GM18517 (cell line): Measurements from ENCODE around the gene MRPL43.

Experiments
- ATAC-seq: cut with Tn5 transposase; IDR thresholded peaks from one replicate; pipeline ENCODE4 v1.9.1; 2021; ENCODE audit warnings: mild to moderate bottlenecking, moderate library complexity; ENCODE audit not compliant: unreplicated experiment

Gene MRPL43

DNA sequence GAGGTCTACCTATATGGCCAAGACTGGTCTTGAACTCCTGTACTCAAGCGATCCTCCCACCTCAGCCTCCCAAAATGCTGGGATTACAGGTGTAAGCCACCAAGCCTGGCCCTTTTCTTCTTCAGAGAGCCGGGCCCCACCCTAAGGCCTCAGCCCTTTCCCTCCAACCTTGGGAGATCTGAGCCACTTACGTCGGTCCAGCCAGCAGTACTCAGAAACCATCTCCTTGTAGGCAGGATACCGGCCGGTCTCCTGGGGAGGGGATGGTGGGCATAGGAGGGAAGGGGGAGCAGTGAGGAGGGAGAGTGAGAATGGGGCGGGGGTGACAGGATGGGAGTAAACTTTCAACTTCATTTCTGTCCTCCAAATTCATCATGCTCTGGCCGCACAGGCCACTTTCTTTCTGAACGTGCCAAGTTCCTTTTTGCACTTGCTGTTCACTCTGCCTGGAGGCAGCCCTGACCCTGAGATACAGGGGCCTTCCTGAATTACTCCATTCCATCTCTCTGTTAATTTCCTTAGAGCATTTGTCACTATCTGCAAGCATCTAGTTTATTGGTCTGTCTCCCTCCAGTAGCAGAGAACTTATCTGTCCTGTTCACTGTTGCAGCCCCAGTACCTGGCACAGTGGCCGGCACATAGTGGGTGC is 33.3 kb upstream of the MRPL43 start:
- ATAC-seq: no peak

DNA sequence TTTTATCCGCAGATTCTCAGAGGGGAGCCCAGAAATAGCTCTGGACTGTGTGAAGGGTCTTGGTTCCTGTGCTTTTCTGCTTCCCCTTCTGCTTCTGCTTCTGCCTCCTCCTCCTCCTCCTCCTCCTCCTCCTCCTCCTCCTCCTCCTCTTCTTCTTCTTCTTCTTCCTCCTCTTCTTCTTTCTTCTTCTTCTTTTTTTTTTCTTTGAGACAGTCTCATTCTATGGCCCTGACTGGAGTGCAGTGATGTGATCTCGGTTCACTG is 32.1 kb upstream of the MRPL43 start:
- ATAC-seq: no peak

DNA sequence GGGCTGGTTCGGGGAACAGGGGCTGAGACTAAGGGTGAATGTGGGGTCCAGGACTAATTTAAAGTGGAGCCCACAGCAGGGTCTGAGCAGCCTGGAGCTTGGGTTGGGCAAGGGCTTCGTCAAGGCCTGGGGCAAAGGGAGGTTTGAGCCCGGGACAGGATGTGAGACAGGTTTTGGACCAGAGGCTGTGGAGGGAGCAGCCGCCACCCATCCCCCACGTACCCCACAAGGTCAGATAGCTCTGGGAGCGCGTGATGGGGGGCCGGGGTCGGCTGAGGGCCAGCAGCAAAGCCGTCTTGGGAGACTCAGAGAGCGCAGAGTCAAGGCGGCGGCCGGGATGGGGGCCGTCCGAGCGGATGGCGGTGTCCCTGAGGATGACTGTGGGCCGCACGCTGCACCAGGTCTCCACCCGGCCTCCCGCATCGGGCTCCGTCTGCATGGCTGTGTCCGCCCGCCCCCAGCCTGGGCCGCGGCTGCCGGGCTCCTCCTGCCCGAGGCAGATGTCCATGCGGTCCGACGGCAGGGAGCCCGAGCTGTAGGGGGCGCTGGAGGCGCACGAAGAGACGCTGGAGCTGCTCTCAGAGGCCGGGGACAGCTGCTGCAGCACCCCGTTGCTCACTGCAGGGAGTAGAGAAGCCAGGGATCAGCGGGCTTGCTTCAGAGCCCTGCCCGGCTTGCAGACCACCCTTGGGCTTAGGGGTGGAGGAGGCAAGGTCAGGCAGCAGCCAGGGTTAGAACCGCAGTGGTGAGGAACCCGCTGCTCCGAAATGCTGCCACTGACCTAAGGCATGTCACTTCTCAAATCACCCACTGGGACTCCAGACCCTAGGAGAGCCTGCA is 31.5 kb upstream of the MRPL43 start:
- no peak for ATAC-seq

DNA sequence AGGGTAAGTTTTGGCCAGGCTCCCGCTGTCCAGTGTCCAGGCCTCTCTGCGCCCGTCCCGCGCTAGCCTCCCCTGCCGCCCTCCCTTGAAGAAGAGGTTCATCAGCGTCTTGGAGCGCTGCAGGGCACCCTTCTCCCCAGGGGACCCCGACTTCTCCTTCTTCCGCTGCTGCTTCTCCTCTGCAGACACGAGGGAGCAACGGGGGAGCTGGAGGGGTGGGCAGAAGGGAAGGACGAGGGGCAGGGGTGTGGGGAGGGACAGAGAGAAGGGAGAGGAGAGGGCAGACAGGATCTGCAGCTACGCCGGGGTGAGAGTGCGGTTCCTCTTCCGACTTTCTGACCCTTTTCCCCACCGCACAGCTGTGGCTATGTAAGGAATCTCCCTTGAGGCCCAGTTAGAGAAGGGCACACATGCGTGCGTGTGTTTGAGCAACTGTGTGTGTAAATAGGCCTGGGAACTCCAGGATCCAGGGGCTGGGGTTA is 30.9 kb upstream of the MRPL43 start:
- ATAC-seq: no peak

DNA sequence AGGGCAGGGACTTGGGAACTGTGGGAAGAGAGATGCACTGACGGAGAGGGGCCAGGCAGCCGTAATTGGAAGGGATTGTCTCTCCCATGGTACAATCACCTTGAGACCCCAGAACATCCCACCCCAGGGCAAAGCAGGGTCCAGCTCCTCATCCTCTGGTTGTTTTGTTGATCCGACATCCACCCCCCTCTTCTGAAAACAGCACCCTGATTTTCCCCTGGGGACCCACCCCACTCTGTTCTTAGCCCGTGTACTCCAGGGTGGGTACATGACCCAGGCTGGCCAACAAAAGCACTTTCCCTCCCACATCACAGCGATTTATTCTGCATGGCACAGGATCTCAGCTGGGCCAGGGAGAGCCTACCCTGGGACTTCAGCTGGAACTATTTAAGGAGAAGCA is 29.5 kb upstream of the MRPL43 start:
- ATAC-seq: no peak

DNA sequence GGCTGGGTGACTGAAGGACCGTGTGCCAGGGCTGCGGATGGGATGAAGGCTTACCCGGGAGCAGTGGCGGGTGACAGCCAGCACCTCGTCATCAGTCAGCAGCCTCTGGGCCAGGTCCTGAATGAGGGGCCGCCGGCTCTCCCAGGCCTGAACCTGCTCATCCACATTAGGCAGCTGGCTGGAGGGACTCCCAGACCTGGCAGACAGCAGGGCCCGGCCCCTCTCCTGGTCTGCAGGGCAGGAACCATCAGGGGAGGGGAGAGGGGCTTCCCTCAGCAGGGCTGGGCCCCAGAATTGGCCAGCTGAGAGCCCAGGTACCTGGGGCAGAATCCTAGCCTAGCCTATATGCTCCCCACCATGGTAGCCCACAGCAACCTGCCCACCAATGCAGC is 28.3 kb upstream of the MRPL43 start:
- ATAC-seq: no peak

DNA sequence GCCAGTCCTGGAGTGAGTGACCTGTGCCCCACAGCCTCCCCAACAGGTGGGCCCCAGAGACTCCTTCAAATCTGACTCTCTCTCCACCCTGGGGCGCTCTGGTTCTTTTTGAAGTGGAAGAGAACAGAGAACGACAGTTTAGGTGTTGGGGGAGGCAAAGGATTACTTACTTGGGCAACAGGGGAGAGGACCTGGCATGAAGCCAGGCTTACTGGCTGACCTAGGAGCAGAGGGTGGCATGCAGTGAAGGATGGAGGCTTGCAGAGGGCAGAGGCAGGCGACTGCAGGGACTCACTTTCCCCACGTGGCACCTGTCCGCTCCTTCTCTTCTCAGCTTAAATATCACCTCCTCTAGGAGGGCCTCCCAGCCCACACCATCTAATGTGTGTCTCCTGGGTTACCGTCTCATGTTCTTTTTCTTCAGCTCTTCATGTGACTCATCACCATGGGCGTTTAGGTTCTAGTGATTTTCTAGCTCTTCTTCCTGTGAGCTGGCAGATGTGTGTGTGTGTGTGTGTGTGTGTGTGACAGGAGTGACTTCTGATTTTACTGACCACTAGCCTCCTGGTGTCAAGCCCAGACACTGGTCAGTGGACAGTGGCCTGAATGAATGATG is 27.8 kb upstream of the MRPL43 start:
- no peak for ATAC-seq

DNA sequence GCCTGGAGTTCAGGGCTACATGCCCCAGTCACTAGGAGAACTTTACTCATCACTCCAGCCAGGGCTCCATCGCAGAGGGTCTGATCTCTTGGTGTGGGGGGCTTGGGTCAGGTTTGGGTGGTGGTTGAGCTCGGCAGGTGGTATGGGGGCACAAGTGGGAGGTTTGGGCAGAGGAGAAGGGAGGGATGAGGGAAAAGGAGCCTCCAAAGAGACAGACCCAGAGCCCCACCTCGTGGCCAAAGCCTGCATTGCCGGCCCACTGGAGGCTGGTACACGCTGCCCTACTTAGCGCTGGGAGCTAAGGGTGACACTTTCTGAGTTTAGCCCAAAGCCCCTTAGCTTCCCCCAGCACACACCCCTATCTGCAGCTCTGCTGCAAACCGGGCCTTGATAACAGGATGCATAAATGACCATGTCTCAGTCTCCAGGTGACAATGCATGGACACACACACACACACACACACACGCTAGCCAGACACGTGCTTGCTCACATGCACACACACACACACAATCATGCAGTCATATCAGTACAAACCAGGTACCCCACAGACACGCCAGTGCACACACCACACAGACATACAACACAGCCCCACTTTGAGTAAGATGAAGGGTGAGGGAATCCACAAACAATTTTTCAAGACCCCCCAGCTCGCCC is 27.1 kb upstream of the MRPL43 start:
- no peak for ATAC-seq

DNA sequence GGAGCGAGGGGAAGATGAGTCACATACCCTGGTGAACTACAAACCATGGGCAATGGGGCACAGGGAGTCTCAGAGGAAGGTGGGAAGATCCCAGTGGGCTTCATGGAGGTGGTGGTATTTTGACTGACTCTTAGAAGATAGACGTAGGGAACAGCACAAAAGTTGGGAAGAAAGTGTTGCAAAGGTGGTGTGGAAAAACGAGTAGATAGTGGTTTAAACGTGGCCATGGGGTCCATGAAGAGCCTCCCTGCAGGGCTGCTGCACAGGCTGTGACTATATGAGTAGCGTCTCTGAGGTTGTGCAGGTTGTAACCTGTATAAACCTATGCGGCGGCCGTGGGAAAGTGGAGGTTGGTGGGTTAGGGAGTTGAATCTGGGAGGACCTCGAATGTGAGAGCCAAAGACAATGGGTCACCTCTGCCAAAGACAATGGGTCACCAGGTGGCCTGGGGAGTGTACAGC is 26.1 kb upstream of the MRPL43 start:
- no peak for ATAC-seq

DNA sequence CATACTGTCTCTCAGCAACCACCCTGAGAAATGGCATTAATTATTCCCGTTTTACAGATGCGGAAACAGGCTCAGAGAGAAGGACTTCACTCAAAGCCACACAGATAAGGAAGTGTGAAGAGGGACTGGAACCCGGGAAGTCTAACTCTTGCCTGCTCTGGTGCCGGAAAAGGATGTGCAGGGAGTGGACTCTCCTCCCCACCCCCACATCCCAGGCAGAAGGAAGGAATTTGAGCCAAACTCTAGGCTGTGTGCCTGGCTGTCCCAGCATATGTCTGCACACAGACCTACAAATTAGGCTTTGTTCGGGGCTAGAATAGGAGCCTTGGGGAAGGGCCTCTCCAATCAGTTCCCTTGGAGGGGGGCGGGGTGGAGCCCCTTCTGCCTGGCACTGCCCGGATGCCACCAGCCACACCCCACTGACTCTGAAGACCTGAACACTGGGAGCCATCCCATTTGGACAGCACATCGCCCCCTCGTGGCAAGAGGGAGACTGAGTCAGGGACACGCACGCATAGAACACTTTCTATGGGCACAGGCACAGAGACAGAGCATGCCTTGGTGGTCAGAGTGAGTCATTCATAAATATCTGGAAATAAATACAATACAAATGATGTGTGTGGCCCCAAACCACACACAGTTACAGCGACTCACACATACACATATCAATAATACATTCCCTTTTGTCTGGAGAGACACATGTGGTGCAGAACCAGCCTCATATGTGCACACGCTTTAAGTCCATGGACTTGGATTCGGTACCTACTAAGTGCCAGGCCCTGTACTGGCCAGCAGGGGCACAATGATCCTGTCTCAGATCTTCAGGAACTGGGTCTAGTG is 25.4 kb upstream of the MRPL43 start:
- ATAC-seq: peak; percentile 80

DNA sequence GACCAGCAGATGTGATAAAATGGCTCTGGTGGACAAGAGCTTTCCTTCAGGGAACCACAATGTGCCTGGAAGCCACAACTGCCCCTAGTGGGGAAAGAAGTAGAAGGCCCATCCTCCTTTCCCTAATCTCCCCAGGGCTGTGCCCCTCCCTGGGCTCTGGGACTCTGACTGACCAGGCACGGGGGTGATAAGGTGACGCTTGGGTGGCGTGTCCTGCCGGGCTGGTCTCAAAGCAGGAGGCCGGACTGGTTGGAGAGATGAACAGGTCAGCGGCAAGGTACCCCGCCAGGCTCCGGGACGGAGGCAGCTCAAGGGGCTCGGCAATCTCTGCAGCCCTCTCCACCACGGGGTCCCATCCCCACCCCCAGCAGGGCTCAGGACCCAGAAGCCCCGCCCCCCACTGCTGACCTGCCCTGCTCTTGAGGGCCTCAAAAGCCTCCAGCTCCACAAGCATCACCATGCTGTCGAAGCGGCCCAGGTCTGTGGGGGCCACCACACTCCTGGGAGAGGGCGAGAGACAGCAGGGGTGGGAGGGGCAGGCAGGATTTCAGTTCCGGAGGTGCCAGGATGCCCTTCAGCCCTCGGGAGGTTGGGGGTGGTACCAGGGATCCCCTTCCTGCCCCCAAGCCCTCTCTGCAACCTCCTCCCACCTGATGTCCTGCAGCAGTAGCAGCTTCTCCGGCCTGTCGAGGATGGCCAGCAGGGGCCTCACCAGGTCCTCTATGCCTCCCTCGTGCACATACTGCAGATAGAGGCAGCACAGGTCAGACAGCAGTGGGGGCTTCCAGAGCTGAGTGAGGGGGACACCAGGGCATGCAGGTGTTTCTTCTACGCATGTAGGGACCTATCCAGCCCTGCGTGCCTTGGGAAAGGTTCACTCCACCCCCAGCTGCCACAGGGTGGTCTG is 24.5 kb upstream of the MRPL43 start:
- no peak for ATAC-seq

DNA sequence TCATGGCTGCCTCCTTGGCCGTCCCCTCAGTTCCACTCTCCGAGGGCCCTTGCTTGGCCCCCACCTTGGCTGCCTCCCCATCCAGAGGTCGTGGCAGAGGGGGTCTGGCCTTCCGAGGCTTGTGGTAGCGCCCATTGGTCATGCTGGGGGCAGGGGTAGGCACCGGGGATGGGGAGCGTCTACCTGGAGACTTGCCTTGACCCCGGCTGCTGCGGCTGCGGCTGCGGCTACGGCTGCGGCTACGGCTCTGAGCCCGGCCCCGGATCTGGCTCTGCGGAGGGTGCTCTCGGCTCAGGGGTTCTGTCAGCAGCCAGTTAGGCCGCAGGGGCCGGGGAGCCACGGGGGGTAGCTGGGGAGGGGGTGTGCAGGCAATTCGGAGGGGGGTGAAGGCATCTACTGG is 23.0 kb upstream of the MRPL43 start:
- no peak for ATAC-seq

DNA sequence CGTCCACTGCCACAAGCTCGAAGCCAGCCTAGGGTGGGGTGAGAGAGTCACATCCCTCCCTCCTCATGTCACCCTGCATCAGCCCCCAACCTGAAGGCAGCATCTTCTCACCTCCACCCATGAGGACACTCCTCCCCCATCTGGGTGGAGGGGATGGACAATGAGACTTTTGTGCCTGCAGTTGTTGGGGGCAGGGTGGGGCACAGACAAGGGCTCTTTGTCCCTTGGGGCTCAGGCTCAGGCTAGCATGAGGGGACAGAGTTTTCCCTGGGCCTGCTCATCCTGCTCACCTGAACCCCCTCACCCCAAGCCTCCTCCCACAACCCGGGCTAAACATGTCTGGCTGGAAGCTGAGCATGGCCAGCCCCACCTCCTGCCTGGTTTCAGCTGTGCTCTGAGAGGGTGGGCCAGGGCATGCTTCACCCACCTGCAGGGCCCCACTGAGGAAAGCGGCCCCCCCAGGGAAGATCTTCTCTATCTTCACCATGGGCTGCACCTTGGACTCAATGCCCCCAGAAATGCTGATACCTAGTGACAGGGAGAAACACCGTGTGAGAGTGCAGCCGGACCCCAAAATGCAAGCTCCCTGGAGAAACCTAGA is 21.6 kb upstream of the MRPL43 start:
- no peak for ATAC-seq

DNA sequence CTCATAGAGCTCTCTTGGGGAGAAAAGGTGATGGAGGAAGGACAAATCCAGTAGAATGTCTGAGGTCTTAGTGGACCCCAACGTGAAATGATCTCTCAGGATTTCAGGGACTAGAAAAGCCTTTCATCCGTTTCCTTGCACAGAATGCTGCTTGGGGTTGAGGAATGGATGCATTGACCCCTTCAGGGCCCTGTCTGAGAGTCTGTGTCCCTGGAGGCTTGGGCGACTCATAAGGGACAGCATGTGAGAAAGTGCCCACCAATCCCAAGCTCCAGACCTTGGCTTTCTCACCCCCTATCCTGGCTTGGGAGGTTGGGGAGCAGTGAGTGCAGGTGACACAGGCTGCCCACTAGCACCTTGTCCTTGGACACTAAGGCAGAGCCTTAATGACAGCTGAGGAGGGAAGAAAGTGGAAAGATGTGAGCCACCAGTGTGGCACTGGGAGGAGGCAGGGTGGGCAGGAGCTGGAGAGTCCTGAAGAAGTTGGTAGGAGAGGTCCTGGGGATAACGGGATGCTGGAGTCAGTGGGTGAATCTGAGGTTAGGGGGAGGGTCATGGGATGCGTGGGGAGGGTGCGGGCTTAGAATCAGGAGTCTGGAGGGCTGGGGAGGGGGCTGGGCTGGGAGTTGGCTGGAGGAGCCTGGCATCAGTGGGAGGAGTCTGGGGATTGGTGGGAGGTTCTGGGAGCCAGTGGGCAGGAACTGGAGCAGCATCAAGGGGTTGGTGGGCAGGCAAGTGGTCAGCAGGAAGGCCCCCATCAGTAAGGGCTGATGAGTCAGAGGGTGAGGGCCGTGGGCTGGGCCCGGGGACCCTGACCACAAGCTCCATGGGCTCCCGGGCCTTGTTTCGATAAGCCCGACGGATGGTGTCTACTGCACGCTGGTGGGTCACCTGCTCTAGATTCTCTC is 20.9 kb upstream of the MRPL43 start:
- ATAC-seq: no peak

DNA sequence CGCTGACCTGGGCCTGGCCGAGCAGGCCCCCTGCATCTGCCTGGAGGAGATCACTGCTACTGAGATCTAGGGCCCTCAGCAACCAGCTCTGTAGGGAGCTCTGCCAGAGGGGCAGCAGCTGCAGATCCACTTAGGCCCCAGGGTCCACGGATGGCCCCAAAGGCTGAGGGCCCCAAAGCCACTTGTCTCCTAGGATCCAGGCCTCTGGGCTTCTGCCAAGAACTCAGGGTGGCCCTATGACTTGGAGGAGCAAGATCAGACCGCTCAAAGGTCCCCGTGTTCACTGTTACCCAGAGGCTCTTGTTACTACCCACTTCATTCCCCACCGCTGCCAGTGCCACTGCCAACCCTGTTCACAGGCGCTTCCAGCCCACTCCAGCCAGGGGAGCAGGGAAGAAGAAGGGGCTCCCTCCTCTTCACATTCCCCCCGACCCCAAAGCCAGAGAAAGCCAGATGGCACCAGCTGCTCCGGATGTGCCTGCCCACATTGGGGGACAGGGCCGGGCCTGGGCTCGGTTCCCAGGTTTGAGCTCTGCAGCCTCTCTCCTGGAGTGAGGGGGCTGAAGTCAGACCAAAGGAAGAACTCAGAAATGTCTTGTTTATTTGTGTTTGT is 19.9 kb upstream of the MRPL43 start:
- no peak for ATAC-seq

DNA sequence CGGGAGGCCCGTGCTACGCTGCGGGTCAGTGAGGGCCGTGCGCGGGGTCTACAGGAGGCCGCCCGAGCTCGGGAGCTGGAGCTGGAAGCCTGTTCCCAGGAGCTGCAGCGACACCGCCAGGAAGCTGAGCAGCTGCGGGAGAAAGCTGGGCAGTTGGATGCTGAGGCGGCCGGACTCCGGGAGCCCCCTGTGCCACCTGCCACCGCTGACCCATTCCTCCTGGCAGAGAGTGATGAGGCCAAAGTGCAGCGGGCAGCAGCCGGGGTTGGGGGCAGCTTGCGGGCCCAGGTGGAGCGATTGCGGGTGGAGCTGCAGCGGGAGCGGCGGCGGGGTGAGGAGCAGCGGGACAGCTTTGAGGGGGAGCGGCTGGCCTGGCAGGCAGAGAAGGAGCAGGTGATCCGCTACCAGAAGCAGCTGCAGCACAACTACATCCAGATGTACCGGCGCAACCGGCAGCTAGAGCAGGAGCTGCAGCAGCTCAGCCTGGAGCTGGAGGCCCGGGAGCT is 19.3 kb upstream of the MRPL43 start:
- no peak for ATAC-seq

DNA sequence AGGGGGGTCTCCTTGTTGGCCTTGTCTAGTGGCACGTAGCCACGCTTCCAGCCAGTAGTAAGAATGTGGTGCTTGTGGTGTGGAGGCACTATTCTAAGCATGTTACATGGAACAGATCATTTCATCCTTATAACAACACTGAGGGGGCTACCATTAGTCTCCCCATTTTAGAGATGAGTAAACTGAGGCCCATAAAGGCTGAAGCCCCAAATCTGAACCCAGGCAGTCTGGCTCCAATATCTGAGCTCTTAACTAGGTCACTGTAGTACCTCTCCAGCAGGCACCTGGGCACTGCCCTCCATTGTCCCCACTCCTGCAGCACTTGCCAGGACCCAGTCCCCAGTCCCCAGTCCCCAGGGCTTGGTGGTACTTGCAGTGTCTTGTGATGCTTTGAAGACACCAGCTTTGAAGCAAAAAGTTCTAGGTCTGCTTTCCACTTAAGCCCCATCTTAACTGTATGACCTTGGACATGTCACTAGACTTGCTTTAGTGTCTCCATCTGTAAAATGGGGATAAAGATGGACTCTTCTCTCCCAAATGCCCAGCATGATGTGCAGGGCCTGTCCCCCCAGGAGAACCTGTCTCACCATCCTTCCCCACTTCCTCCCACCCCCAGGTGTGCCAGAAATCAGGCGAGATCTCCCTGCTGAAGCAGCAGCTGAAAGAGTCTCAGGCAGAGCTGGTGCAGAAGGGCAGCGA is 18.7 kb upstream of the MRPL43 start:
- ATAC-seq: no peak
